A549 (cell line): ENCODE data around the gene RPS15. TPM values are rescaled to one million over a fixed set of nuclear protein-coding genes. Genes with fewer than 3 reads are reported as not detected.

Experiments
- ATAC-seq, 2 experiments: fragments of 200-7000 bp in 1 of 2; fragments of >200 bp in 1 of 2; cut with Nextera tagmentation in 1 of 2; cut with Tn5 transposase in 1 of 2; 3 replicates each; pipeline versions ENCODE4 v1.8.0 to v1.9.1; 2018 to 2020; ENCODE audit warnings: mild to moderate bottlenecking in 1 of 2, moderate library complexity in 1 of 2
- CTCF ChIA-PET: fragments of 300-600 bp; sonication (Branson Sonifier 250); formaldehyde crosslinking; extraction: SDS; loops from one replicate; lab custom pipeline; 2021; ENCODE audit warnings: antibody characterized with exemption, inconsistent platforms; lab: Yijun Ruan, JAX
- POLR2A ChIA-PET: fragments of 350-600 bp; formaldehyde crosslinking; extraction: SDS; loops from one replicate; lab custom pipeline; 2021; ENCODE audit warnings: antibody characterized with exemption, inconsistent platforms; lab: Yijun Ruan, JAX
- DNase-seq, 2 experiments: peaks; one replicate each; pipeline versions ENCODE4 v3.0.0 to v3.0.0-alpha.2; 2011 to 2016; ENCODE audit warnings: low read depth in 1 of 2, low spot score in 1 of 2
- FAIRE-seq: peaks from 2 replicates; lab custom pipeline; 2011; peaks lifted over from hg19 to GRCh38; lab: Jason Lieb, UNC
- H3K27ac ChIP-seq, 2 experiments: fragments of >200 bp; sonication (Bioruptor Twin); formaldehyde crosslinking; 3 replicates each; pipeline ENCODE4 v1.5.1; 2016 to 2017
- H3K4me1 ChIP-seq: fragments of >200 bp; sonication (Bioruptor Twin); formaldehyde crosslinking; 3 replicates; pipeline ENCODE4 v1.6.1; 2016
- H3K4me2 ChIP-seq: fragments of >200 bp; sonication (Bioruptor Twin); formaldehyde crosslinking; 3 replicates; pipeline ENCODE4 v1.6.1; 2016
- H3K4me3 ChIP-seq: fragments of >200 bp; sonication (Bioruptor Twin); formaldehyde crosslinking; 3 replicates; pipeline ENCODE4 v1.5.1; 2016
- H3K9me3 ChIP-seq: fragments of >200 bp; sonication (Bioruptor Twin); formaldehyde crosslinking; 3 replicates; pipeline ENCODE4 v1.6.1; 2016
- ATOH8 ChIP-seq: fragments of 250-450 bp; sonication (Bioruptor Pico); IDR thresholded peaks from 2 replicates; pipeline ENCODE4 v1.5.0; 2020; ENCODE audit warnings: low read depth, mild to moderate bottlenecking, moderate library complexity
- BHLHE40 ChIP-seq: IDR thresholded peaks from 2 replicates; pipeline ENCODE4 v1.6.1; 2012; ENCODE audit warnings: low read depth, low read length, inconsistent platforms
- CBX2 ChIP-seq: fragments of 200-600 bp; sonication (generic); IDR thresholded peaks from 2 replicates; pipeline ENCODE4 v1.6.1; 2016; ENCODE audit warnings: low read depth, mild to moderate bottlenecking, borderline replicate concordance
- CHD2 ChIP-seq: fragments of 150-350 bp; IDR thresholded peaks from 2 replicates; pipeline ENCODE4 v1.6.1; 2014; ENCODE audit warnings: low read length; ENCODE audit not compliant: partially characterized antibody
- E2F6 ChIP-seq: IDR thresholded peaks from 2 replicates; pipeline ENCODE4 v1.6.1; 2012; ENCODE audit warnings: low read depth, borderline replicate concordance
- EHMT2 ChIP-seq: fragments of 200-600 bp; sonication (generic); IDR thresholded peaks from 2 replicates; pipeline ENCODE4 v1.6.1; 2016; ENCODE audit warnings: antibody characterized with exemption, low read depth, mild to moderate bottlenecking, moderate library complexity
- FOSB ChIP-seq: fragments of 250-450 bp; sonication (Bioruptor Pico); IDR thresholded peaks from 2 replicates; pipeline ENCODE4 v1.5.0; 2020; ENCODE audit warnings: mild to moderate bottlenecking, moderate library complexity
- FOSL2 ChIP-seq, 2 experiments: fragments of 450-650 bp in 1 of 2; fragments of >200 bp in 1 of 2; sonication (Bioruptor Twin) in 1 of 2; formaldehyde crosslinking; IDR thresholded peaks; 2 replicates each; pipeline versions ENCODE4 v1.5.0 to v1.6.1; 2016 to 2020; ENCODE audit warnings: mild to moderate bottlenecking in 1 of 2, moderate library complexity in 1 of 2
- FOXS1 ChIP-seq: fragments of 250-450 bp; sonication (Bioruptor Pico); IDR thresholded peaks from 2 replicates; pipeline ENCODE4 v1.5.0; 2020; ENCODE audit warnings: mild to moderate bottlenecking, moderate library complexity
- HEYL ChIP-seq: fragments of 250-450 bp; sonication (Bioruptor Pico); IDR thresholded peaks from 2 replicates; pipeline ENCODE4 v1.8.0; 2021; ENCODE audit warnings: mild to moderate bottlenecking, moderate library complexity
- HOXB5 ChIP-seq: fragments of 250-450 bp; sonication (Bioruptor Pico); IDR thresholded peaks from 2 replicates; pipeline ENCODE4 v1.5.0; 2020; ENCODE audit warnings: mild to moderate bottlenecking, moderate library complexity
- JUNB ChIP-seq: fragments of >200 bp; sonication (Bioruptor Twin); formaldehyde crosslinking; IDR thresholded peaks from 2 replicates; pipeline ENCODE4 v1.6.1; 2016
- MYC ChIP-seq: IDR thresholded peaks from 2 replicates; pipeline ENCODE4 v1.6.1; 2012; ENCODE audit warnings: mild to moderate bottlenecking, inconsistent platforms, low read length, improper control_type of control experiment, borderline replicate concordance
- NPAS2 ChIP-seq: fragments of 250-450 bp; sonication (Bioruptor Pico); IDR thresholded peaks from 2 replicates; pipeline ENCODE4 v1.8.0; 2022; ENCODE audit warnings: mild to moderate bottlenecking, moderate library complexity, borderline replicate concordance
- PHF8 ChIP-seq: fragments of 200-600 bp; sonication (generic); IDR thresholded peaks from 2 replicates; pipeline ENCODE4 v1.6.1; 2016; ENCODE audit warnings: low read depth, mild to moderate bottlenecking, antibody characterized with exemption, moderate library complexity, borderline replicate concordance
- POLR2A ChIP-seq: IDR thresholded peaks from 2 replicates; pipeline ENCODE4 v1.6.1; 2012; ENCODE audit warnings: mild to moderate bottlenecking, low read length
- RCOR1 ChIP-seq: fragments of 150-350 bp; IDR thresholded peaks from 2 replicates; pipeline ENCODE4 v1.6.1; 2014; ENCODE audit warnings: antibody characterized with exemption, low read length, low read depth
- REST ChIP-seq: fragments of 200-600 bp; sonication (generic); IDR thresholded peaks from 2 replicates; pipeline ENCODE4 v1.6.1; 2016; ENCODE audit warnings: antibody characterized with exemption, mild to moderate bottlenecking, moderate library complexity
- SMC3 ChIP-seq: fragments of >200 bp; sonication (Bioruptor Twin); formaldehyde crosslinking; IDR thresholded peaks from 3 replicates; pipeline ENCODE4 v1.6.1; 2018; ENCODE audit warnings: inconsistent platforms
- SREBF2 ChIP-seq: fragments of 450-650 bp; IDR thresholded peaks from 2 replicates; pipeline ENCODE4 v1.6.1; 2014; ENCODE audit warnings: mild to moderate bottlenecking, moderate library complexity
- ZC3H11A ChIP-seq: fragments of 450-650 bp; IDR thresholded peaks from 2 replicates; pipeline ENCODE4 v1.6.1; 2014; ENCODE audit warnings: antibody characterized with exemption, mild to moderate bottlenecking
- ZFP36 ChIP-seq: fragments of 450-650 bp; IDR thresholded peaks from 2 replicates; pipeline ENCODE4 v1.6.1; 2014; ENCODE audit warnings: borderline replicate concordance; ENCODE audit not compliant: partially characterized antibody
- ZNF302 ChIP-seq: fragments of 250-450 bp; sonication (Bioruptor Pico); IDR thresholded peaks from 2 replicates; pipeline ENCODE4 v1.9.0; 2021; ENCODE audit warnings: inconsistent platforms, mild to moderate bottlenecking, moderate library complexity
- WGBS: methylation state at CpG from one replicate; pipeline ENCODE4 v1.1.6; 2017; ENCODE audit errors: missing lambda C conversion rate; 5-methylcytosine and 5-hydroxymethylcytosine counted together
- polyA plus RNA-seq, 4 experiments: library from polyadenylated mRNA; depleted of rRNA in 3 of 4; stranded (reverse); fragments of >200 nt; fragmentation: RNase III in 1 of 4; extraction: RNeasy Plus Mini Kit Qiagen cat#74134 plus additional on column Dnase treatment in 1 of 4; gene quantifications; 2 replicates in 3 of 4; 3 replicates in 1 of 4; pipeline ENCODE4 v1.2.3, GENCODE V29; 2011 to 2017

The RPS15 gene
- polyA plus RNA-seq, 2 of the 4 experiments (the other 2 are of a cell fraction): 525 to 1,458 TPM

DNA sequence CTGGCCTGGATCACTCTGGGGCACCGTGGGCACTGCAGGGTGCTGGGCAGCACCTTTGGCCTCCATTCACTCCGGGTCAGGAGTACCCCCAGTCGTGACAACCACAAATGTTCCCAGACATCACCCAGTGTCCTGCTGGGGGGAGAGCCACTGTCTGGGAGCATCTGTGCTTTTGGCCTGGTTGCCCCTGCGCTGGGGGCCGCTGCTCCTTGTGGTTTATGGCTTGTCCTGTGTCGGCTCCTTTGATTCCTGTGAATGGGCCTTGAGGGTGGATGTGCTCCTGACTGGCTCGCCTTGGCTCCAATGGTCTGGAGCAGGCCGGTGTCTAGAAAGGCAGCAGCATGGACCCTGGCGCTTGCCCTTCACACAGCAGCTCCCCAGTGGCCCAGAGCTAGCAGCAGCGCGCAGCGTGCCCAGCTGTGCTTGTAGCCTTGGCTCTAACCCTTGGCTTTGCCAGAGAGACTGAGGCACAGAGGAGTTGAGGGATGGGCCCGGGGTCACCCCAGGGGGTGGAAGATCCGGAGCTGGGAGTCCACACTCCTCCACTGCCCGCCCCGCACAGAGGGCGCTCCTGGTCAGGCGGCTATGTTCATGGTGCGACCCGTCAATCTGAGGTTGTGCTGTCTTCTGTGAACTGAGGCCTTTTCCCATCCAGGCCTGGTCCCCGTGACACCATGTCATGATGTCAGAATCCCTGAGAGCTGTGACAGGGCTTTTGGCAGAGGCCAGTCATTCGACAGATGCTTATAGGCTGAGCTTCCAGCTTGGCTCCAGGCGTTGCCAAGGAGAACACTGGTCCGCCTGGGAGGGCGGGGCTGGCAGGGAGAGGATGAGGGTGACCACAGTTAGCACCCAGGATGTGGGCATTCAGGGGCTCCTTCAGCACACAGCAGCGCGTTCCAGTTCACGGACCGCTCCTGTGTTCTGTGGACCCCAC, 26.7 kb upstream of the RPS15 start:
- FAIRE-seq (no peak), ATAC-seq (no peak), DNase-seq (no peak)
- H3K27ac ChIP-seq: no peak overlapping the region
- no peak overlapping the region for H3K4me2 ChIP-seq
- TF ChIP-seq POLR2A (no peak), PHF8 (no peak), BHLHE40 (no peak), CBX2 (no peak), FOSL2 (IDR thresholded peaks at IDR 0.05) (no peak), FOSL2 (CRISPR knock-in tag; IDR thresholded peaks at IDR 0.05) (no peak), SMC3 (no peak), CHD2 (no peak)
- H3K4me3 ChIP-seq: no peak overlapping the region
- CTCF ChIA-PET: interaction anchor here (1.4 kb wide), 1 partner anchor 9 kb away, joined by 4 read pairs; no protein-coding TSS in a partner anchor
- POLR2A ChIA-PET: no interaction called here
- 86% methylated on average over 16 of the region's 29 CpGs for WGBS
- peaks cover 25% of the 10 kb centered on the region for H3K4me1 ChIP-seq
- no peaks in the 10 kb centered on the region for H3K9me3 ChIP-seq

- Histone ChIP-seq H3K4me2 (no peak overlapping the region), H3K27ac (no peak overlapping the region), H3K9me3 (no peaks in the 10 kb centered on the region), H3K4me3 (no peak overlapping the region), H3K4me1 (peaks cover 24% of the 10 kb centered on the region)
- WGBS: 82% methylated on average over 8 of the region's 21 CpGs
- TF ChIP-seq MYC (no peak), NPAS2 (CRISPR knock-in tag) (no peak), EHMT2 (no peak), RCOR1 (no peak), FOXS1 (CRISPR knock-in tag) (no peak), ZNF302 (CRISPR knock-in tag) (no peak), ZFP36 (no peak), HEYL (CRISPR knock-in tag) (no peak), E2F6 (no peak), ATOH8 (no peak), HOXB5 (CRISPR knock-in tag) (no peak), JUNB (no peak), FOSB (CRISPR knock-in tag) (no peak), SREBF2 (no peak), CHD2 (no peak), REST (no peak), ZC3H11A (no peak)
- FAIRE-seq (no peak), ATAC-seq (no peak), DNase-seq (no peak)
- ChIA-PET POLR2A (no interaction called here), CTCF (interaction anchor here (0.8 to 1.4 kb wide), 3 partner anchors 9 to 11 kb away, joined by 3 to 4 read pairs (median 3); no protein-coding TSS in a partner anchor)
Measured at GRCh38 chr19:1412323-1412923, 25.8 kb upstream of the RPS15 start.
